ENCODE data around the gene LRP8. TPM values are rescaled to one million over a fixed set of nuclear protein-coding genes. Genes with fewer than 3 reads are reported as not detected.

LRP8 gene
- total and polyA plus RNA-seq, 7 donors = 0.17 to 2.4 (median 0.94) TPM

DNA sequence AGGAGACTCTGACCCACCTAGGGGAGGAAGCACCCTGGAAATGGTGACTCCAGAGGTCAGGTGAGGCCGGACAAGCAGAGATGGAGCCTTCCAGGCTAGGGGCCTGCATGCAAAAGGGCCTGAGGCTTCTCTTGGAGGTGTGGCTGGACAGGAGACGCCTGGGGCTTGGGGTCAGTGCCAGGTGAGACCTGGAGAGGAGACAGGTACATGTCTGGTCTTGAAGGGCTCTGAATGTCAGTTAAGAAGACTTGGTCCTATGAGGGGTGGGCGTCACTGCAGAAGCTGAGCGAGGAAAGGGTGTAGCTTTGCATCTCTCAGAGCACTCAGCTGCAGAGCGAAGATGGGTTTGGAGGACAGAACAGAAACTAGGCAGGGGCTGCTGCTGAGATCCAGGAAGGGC lies 14.3 kb downstream of the LRP8 start:
- no peaks in the 10 kb centered on the region for H3K36me3 ChIP-seq (ENCODE audit: insufficient read depth in 1 of 2, low read depth in 1 of 2)
- H3K4me3 ChIP-seq = no peak overlapping the region
- no peaks in the 10 kb centered on the region for H3K4me1 ChIP-seq
- H3K9me3 ChIP-seq = no peaks in the 10 kb centered on the region
- intact Hi-C loops (cut with DNase I) = no loop called here
- no peak overlapping the region for H3K27ac ChIP-seq
- 87 to 97% (median 94%) methylated on average over 5 of the region's 5 CpGs for WGBS, 3 donors
- ATAC-seq (no peak), DNase-seq (peak in 1 of 2 donors; percentile 26)
- H3K27me3 ChIP-seq (ENCODE audit: insufficient read depth in 3 of 3, low read length in 2 of 3) = no peaks in the 10 kb centered on the region
- TF ChIP-seq, protein P1, sequence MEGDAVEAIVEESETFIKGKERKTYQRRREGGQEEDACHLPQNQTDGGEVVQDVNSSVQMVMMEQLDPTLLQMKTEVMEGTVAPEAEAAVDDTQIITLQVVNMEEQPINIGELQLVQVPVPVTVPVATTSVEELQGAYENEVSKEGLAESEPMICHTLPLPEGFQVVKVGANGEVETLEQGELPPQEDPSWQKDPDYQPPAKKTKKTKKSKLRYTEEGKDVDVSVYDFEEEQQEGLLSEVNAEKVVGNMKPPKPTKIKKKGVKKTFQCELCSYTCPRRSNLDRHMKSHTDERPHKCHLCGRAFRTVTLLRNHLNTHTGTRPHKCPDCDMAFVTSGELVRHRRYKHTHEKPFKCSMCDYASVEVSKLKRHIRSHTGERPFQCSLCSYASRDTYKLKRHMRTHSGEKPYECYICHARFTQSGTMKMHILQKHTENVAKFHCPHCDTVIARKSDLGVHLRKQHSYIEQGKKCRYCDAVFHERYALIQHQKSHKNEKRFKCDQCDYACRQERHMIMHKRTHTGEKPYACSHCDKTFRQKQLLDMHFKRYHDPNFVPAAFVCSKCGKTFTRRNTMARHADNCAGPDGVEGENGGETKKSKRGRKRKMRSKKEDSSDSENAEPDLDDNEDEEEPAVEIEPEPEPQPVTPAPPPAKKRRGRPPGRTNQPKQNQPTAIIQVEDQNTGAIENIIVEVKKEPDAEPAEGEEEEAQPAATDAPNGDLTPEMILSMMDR (IDR thresholded peaks at IDR 0.05) = no peak

DNA sequence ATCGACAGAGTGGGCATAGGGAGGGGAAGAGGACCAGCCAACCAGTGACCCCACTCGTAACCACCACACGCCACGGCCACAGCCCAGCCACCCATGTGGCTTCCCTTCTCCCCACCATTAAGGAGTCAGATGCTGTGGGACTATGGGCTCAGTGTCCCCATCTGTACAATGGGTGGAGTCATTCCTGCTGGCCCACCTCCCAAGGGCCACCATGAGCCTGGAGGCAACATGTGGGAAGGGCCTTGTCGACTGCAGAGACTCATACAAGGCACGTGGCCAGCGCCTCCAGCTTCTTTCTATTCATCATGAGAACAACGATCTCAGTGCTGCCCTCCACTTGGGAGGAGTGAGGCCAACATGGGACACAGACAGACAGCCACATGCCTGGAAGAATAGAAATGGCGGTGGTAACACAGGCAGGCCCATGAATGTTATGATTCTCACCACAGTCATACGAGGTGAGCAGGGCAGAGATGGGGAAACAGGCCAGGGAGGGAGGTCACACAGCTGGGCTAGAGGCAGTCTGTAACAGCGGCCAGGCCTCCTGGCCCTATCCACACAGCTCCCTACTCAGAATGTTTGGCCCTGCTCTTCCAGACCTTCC lies 16.1 kb downstream of the LRP8 start:
- Histone ChIP-seq H3K4me3 (no peak overlapping the region), H3K36me3 (ENCODE audit: insufficient read depth in 1 of 2, low read depth in 1 of 2) (no peaks in the 10 kb centered on the region), H3K4me1 (no peaks in the 10 kb centered on the region), H3K27ac (no peak overlapping the region), H3K9me3 (no peaks in the 10 kb centered on the region), H3K27me3 (ENCODE audit: insufficient read depth in 3 of 3, low read length in 2 of 3) (no peaks in the 10 kb centered on the region)
- no peak for DNase-seq
- intact Hi-C loops (cut with DNase I) = no loop called here
- TF ChIP-seq, protein P1 (IDR thresholded peaks at IDR 0.05) = no peak
- ATAC-seq = no peak
- 63 to 80% (median 64%) methylated on average over 11 of the region's 11 CpGs for WGBS, 3 donors

DNA sequence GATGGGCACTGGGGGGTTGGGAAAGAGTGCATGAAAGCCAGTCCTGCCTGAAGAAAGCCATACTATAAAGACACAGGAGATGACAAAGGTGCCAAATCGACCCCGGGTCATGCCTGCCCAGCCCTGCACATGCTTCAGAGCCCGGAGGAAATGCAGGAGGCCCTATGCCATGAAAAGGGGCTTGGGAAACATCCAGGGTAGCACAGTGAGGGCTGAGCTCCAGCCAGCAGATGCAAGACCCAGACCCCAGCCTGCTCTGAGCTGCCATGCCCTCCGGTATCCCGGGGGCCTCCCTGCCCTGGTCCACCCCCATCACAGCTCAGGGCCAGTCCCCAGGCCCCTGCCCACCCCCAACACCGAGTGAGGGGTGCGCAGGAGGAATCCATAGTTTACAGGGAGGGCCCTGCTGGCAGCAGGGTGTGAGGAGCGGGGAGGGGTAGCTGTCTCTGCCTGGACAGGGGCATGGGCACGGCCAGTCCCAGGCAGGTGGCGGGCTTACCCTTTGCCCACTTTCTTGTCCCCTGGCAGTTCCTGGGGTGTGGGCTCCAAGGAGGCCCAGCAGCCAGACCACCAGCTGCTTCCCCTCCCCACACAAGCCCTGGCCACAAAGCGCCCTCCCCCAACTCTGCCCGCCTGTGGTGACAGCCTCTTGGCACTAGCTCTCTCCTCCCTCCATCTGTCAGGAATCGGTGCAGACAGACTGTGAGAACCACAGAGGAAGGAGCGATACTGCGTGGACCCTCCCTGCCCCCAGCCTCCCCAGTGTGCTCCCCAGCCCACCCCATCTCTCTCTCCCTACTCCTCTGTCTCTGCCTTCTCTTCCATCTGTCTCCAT lies 16.8 kb downstream of the LRP8 start:
- intact Hi-C loops (cut with DNase I) = no loop called here
- ATAC-seq = no peak
- TF ChIP-seq, protein P1 (IDR thresholded peaks at IDR 0.05) = no peak
- Histone ChIP-seq H3K36me3 (ENCODE audit: insufficient read depth in 1 of 2, low read depth in 1 of 2) (no peaks in the 10 kb centered on the region), H3K27me3 (ENCODE audit: insufficient read depth in 3 of 3, low read length in 2 of 3) (no peaks in the 10 kb centered on the region), H3K9me3 (no peaks in the 10 kb centered on the region), H3K4me3 (no peak overlapping the region), H3K27ac (no peak overlapping the region), H3K4me1 (no peaks in the 10 kb centered on the region)
- 57 to 71% (median 58%) methylated on average over 14 to 15 of the region's 15 CpGs for WGBS, 3 donors
- DNase-seq = no peak

DNA sequence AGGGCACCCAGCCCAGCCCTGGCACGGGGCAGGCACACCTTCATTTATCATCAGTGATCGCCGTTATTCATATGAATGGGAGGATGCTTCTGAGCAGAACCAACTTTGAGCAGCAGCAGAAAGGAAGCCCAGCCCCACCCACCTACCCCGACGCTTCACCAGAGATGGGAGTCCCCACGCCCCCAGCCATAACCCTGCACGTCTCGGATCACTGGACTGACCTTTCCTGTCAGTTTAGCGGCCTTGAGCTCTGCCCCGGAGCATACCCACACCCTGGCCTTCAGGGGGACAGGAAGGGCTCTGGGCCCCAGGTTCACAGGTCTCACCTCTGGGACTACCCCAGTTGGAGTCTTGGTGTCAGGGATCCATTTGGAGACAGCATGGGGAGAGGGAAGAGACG lies 18.1 kb downstream of the LRP8 start:
- WGBS, 3 donors = 77 to 83% (median 80%) methylated on average over 11 of the region's 11 CpGs

More for the DNA sequence above, 18.1 kb downstream of the LRP8 start:
- DNase-seq (no peak), ATAC-seq (no peak)
- no peak overlapping the region for H3K4me3 ChIP-seq
- H3K4me1 ChIP-seq = no peaks in the 10 kb centered on the region
- H3K27me3 ChIP-seq (ENCODE audit: insufficient read depth in 3 of 3, low read length in 2 of 3) = no peaks in the 10 kb centered on the region
- intact Hi-C loops (cut with DNase I) = no loop called here
- no peaks in the 10 kb centered on the region for H3K9me3 ChIP-seq
- no peak overlapping the region for H3K27ac ChIP-seq
- H3K36me3 ChIP-seq (ENCODE audit: insufficient read depth in 1 of 2, low read depth in 1 of 2) = no peaks in the 10 kb centered on the region
- TF ChIP-seq, protein P1 (IDR thresholded peaks at IDR 0.05) = no peak

Data from psoas muscle (tissue), 8 donors.